Activated B cell treated with CpG ODN at 0.5 μM for 24 hours (primary cell): ENCODE measurements around the gene GJA3. TPM values are rescaled to one million over a fixed set of nuclear protein-coding genes. Genes with fewer than 3 reads are reported as not detected.

ENCODE experiments used
- ATAC-seq: fragments of 200-7000 bp; cut with Tn5 transposase; one replicate; pipeline ENCODE4 v1.10.0; 2021; ENCODE audit warnings: low read depth, mild to moderate bottlenecking, moderate library complexity
- CTCF ChIA-PET: fragments of 350-600 bp; sonication (Branson Sonifier 250); formaldehyde crosslinking; loops from one replicate; lab custom pipeline; 2021; ENCODE audit warnings: antibody characterized with exemption; lab: Charles Lee
- POLR2A ChIA-PET: fragments of 350-600 bp; sonication (Branson Sonifier 250); formaldehyde crosslinking; loops from one replicate; lab custom pipeline; 2021; ENCODE audit warnings: antibody characterized with exemption; lab: Charles Lee
- DNase-seq: peaks from one replicate; pipeline ENCODE4 v3.0.0; 2022
- H3K27ac Mint-ChIP-seq: one replicate; pipeline ENCODE4 v1.8.0; 2020; ENCODE audit warnings: mixed read lengths
- H3K27me3 Mint-ChIP-seq: one replicate; pipeline ENCODE4 v1.8.0; 2021; ENCODE audit warnings: mixed read lengths
- H3K36me3 Mint-ChIP-seq: one replicate; pipeline ENCODE4 v1.8.0; 2021; ENCODE audit warnings: low read depth, mixed read lengths
- H3K4me1 Mint-ChIP-seq: one replicate; pipeline ENCODE4 v1.8.0; 2021; ENCODE audit warnings: mixed read lengths
- H3K4me3 Mint-ChIP-seq: one replicate; pipeline ENCODE4 v1.8.0; 2020; ENCODE audit warnings: mild to moderate bottlenecking, mixed read lengths
- H3K9me3 Mint-ChIP-seq: one replicate; pipeline ENCODE4 v1.8.0; 2020; ENCODE audit warnings: mixed read lengths
- CTCF ChIP-seq: fragments of 200-600 bp; IDR thresholded peaks from one replicate; pipeline ENCODE4 v1.8.0; 2022; ENCODE audit warnings: antibody characterized with exemption, mild to moderate bottlenecking
- intact Hi-C: fragments of 100-400 bp; cut with micrococcal nuclease; formaldehyde crosslinking; loops from one replicate; pipeline ENCODE4 v1.15.1; 2024
- total RNA-seq: library from RNA; stranded (reverse); gene quantifications from 2 replicates; pipeline ENCODE4 v1.2.3, GENCODE V29; 2022

The GJA3 gene
- total RNA-seq, 1 donor from 2014 or later: 0.09 TPM

GRCh38 chr13:20109037-20109436, 51.8 kb downstream of the GJA3 start:
- Mint-ChIP-seq H3K4me3 (no peak overlapping the region), H3K9me3 (no peaks in the 10 kb centered on the region), H3K27ac (no peak overlapping the region), H3K27me3 (peaks cover 30% of the 10 kb centered on the region), H3K4me1 (no peaks in the 10 kb centered on the region), H3K36me3 (no peaks in the 10 kb centered on the region)
- ATAC-seq: no peak
- no peak for TF ChIP-seq CTCF
- intact Hi-C loops: no loop called here
- ChIA-PET CTCF (no interaction called here), POLR2A (no interaction called here)
- DNase-seq: no peak

- DNase-seq (no peak), ATAC-seq (no peak)
- POLR2A ChIA-PET: no interaction called here
- no peaks in the 10 kb centered on the region for H3K36me3 Mint-ChIP-seq
- no peak overlapping the region for H3K27ac Mint-ChIP-seq
- H3K27me3 Mint-ChIP-seq: peaks cover 37% of the 10 kb centered on the region
- CTCF ChIA-PET: no interaction called here
- no peak for TF ChIP-seq CTCF
- no peak overlapping the region for H3K4me3 Mint-ChIP-seq
- no peaks in the 10 kb centered on the region for H3K4me1 Mint-ChIP-seq
- intact Hi-C loops: no loop called here
- H3K9me3 Mint-ChIP-seq: no peaks in the 10 kb centered on the region
Measured at GRCh38 chr13:20106742-20107141, 54.1 kb downstream of the GJA3 start.

- DNase-seq: no peak
- no peaks in the 10 kb centered on the region for H3K4me1 Mint-ChIP-seq
- ATAC-seq: no peak
- no peaks in the 10 kb centered on the region for H3K36me3 Mint-ChIP-seq
- intact Hi-C loops: no loop called here
- no peak overlapping the region for H3K4me3 Mint-ChIP-seq
- TF ChIP-seq CTCF: no peak
- peaks cover 46% of the 10 kb centered on the region for H3K27me3 Mint-ChIP-seq
- no peaks in the 10 kb centered on the region for H3K9me3 Mint-ChIP-seq
- no peak overlapping the region for H3K27ac Mint-ChIP-seq
- ChIA-PET POLR2A (no interaction called here), CTCF (no interaction called here)
Measured at GRCh38 chr13:20105161-20105689, 55.6 kb downstream of the GJA3 start.

- TF ChIP-seq CTCF: no peak
- Mint-ChIP-seq H3K27ac (no peak overlapping the region), H3K4me1 (no peaks in the 10 kb centered on the region), H3K4me3 (no peak overlapping the region), H3K36me3 (no peaks in the 10 kb centered on the region), H3K9me3 (no peaks in the 10 kb centered on the region), H3K27me3 (peaks cover 46% of the 10 kb centered on the region)
- CTCF ChIA-PET: interaction anchor here (0.6 to 0.7 kb wide), 2 partner anchors 8 to 47 kb away, joined by 3 read pairs; no protein-coding TSS in a partner anchor
- DNase-seq (no peak), ATAC-seq (no peak)
- intact Hi-C loops: no loop called here
- POLR2A ChIA-PET: no interaction called here
Measured at GRCh38 chr13:20102525-20103180, 58.2 kb downstream of the GJA3 start.

- ChIA-PET POLR2A (no interaction called here), CTCF (interaction anchor here (0.6 kb wide), 1 partner anchor 9 kb away, joined by 3 read pairs; no protein-coding TSS in a partner anchor)
- Mint-ChIP-seq H3K36me3 (no peaks in the 10 kb centered on the region), H3K27ac (no peak overlapping the region), H3K4me1 (no peaks in the 10 kb centered on the region), H3K9me3 (no peaks in the 10 kb centered on the region), H3K27me3 (peaks cover 41% of the 10 kb centered on the region), H3K4me3 (no peak overlapping the region)
- ATAC-seq: no peak
- DNase-seq: no peak
- intact Hi-C loops: no loop called here
- no peak for TF ChIP-seq CTCF
Measured at GRCh38 chr13:20101467-20102316, 59.2 kb downstream of the GJA3 start.
